ENCODE measurements around the gene POLE.
A peak's percentile ranks its signal among the peaks of the same experiment; 100 is the strongest.

Gene POLE

DNA sequence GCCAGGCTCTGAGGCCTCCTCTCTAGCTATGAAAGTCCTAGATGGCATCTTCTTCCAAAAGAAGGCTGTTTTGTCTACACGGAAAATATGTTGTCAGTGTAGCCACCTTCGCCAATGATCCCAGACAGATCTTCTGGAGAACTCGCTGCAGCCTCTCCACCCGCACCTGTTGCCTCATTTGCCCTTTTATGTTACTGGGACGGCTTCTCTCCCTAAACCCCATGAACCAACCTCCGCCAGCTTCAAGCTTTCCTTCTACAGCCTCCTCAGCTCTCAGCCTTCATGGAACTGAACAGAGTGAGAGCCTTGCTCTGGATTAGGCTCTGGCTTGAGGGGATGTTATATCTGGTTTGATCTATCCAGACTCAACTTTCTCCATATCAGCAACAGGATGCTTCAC is 57.8 kb downstream of the POLE start:
- DNase-seq (ENCODE audit: low read depth): no peak

GRCh38 chr12:132625731-132626430 is 61.3 kb downstream of the POLE start:
- no peak for DNase-seq (ENCODE audit: low read depth)

DNA sequence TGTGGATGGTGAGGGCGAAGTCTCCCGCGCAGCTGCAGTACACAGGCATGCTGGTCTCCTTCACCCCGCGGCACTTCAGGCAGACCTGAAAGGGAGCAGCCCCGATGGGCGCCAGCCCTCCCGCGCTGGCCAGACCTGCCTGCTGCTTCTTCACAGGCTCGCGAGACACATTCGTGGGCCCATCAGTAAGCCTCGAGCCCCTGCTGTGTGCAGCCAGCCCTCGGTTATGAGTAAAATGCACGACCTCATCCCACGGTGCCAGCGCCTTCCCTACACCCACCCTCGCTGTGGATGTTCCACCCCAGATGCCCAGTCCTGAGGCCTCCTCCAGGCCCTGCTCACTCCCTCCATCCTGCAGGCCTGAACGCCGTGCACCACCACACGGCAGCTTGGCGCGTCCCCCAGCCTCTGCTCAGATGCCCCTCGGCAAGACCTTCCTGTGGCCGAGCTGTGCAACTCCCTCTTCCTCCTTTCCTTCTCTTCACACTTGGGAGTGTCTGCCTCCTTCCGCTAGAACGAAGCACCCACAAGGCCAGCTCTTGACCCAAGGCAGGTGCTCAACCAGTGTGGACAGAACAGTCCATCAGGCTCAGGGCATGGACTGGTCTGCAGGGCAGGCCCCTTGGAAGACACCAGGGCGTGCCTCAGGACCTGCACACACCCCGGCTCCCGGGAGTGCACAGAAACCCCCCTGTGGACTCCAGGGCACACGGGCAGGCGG is 62.1 kb downstream of the POLE start:
- DNase-seq (ENCODE audit: low read depth): no peak

GRCh38 chr12:132624186-132624855 is 62.8 kb downstream of the POLE start:
- DNase-seq (ENCODE audit: low read depth): no peak

DNA sequence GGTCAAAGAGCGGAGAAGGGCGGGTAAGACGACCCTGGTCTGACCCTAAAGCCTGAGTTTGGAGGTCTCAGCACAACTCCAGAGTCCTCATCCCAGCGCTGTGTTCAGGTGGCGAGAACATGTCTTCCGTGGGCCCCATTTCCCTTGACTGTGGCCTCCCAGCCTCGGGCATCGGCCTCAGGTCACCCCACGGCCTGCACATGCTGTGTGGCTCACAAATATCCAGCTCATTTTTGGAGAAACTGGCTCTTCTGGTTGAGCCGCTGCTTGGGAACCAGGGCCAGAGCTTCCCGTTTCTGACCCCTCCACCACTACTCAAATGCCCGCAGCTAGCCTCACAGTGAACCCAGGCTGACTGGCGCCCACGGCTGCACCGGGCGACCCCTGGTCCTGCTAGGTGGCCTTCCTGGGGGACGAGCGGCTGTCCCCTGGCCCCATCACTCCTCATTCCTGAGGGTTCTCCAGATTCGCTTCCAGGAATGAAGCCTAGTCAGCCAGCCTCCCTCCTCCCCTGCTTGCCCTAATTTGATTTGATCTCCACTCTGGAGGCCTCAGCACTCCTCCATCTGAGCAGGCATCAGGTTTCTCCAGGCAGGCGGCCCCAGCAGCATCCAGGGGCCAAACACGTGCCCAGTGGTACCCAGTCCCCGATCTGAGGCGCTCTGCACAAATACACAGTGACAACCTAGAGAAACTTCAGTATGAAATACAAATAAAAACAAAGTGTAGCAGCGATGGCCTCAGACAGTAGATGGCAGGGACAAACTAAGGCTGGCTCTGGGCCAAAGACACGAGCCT is 63.9 kb downstream of the POLE start:
- no peak for DNase-seq (ENCODE audit: low read depth)

- DNase-seq (ENCODE audit: low read depth): no peak
Measured at GRCh38 chr12:132622437-132623071, 64.6 kb downstream of the POLE start.

DNA sequence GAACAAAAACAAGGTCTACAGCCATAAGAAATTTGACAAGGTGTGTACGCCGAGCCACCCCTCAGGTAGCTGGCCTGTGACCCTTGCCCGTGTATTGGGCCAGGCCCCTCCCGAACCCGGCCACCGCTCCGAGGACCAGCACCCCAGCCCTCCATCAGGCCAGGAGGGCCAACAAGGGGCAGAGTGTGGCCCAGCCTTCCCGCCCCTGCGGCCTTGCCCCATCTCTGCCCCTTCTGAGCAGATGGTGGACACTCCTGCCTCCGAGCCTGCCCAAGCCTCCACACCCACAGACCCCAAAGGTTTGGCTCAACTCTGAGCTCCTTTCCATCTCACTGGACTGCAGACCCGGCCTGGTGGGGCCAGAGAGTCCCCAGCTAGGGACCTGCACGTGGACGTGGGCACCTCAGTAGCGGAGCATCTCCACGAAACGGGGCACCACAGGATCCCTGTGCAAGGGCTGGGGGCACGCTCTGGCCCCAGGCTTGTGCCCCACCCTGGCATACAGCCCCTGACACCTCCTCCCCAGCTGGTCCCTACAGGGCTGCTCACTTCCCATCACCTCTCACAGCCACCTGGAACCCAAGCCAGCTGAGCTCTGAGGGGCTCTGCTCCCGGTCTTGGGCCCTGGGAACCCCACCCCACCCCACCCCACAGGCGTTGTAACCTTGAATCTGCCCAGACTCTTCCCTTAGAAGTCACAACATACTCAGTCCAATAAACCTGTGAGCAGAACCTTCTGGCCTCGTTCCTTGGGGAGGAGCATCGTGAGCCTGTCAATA is 65.3 kb downstream of the POLE start:
- no peak for DNase-seq (ENCODE audit: low read depth)

DNA sequence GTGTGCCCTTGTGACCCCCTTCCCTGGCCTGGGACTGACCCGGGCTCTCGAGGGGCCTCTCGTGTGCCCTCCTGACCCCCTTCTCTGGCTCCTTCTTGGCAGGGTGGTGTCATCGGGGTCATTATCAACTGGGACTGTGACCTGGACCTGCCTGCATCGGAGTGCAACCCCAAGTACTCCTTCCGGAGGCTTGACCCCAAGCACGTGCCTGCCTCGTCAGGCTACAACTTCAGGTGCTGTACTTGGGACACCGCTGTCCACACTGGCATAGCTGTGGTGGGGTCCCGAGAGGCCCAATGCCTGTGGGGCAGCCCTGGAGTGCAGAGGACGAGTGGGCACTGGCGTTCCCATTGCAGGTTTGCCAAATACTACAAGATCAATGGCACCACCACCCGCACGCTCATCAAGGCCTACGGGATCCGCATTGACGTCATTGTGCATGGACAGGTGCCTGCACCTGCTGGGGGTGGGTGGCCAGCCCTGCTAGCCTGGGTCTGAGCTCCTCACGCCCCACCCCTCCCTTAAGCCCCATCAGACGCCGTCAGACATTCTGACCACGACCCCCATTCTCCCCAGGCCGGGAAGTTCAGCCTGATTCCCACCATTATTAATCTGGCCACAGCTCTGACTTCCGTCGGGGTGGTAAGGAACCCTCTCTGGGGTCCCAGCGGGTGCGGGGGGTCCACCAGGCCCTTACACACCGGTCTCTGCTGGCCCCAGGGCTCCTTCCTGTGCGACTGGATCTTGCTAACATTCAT is 66.1 kb downstream of the POLE start:
- DNase-seq (ENCODE audit: low read depth): no peak

- DNase-seq (ENCODE audit: low read depth): no peak
Measured at GRCh38 chr12:132620113-132620898, 66.8 kb downstream of the POLE start.

DNA sequence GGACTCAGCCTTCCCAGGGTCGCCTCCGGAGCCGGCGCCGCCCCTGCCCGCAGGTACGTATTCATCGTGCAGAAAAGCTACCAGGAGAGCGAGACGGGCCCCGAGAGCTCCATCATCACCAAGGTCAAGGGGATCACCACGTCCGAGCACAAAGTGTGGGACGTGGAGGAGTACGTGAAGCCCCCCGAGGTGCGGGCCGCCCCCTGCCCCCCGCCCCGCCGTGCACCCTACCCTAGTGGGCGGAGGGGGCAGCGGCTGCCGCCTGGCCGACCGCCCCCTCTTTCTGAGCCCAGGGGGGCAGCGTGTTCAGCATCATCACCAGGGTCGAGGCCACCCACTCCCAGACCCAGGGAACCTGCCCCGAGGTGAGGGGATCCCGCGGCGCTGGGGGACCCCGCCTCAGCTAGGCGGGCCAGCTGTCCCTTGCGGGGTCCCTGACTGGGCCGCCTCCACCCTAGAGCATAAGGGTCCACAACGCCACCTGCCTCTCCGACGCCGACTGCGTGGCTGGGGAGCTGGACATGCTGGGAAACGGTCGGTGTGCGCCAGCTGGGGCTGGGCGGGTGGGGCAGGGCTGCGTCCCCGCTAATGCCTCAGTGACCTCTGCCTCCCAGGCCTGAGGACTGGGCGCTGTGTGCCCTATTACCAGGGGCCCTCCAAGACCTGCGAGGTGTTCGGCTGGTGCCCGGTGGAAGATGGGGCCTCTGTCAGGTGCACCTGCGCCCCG is 67.6 kb downstream of the POLE start:
- no peak for DNase-seq (ENCODE audit: low read depth)

DNA sequence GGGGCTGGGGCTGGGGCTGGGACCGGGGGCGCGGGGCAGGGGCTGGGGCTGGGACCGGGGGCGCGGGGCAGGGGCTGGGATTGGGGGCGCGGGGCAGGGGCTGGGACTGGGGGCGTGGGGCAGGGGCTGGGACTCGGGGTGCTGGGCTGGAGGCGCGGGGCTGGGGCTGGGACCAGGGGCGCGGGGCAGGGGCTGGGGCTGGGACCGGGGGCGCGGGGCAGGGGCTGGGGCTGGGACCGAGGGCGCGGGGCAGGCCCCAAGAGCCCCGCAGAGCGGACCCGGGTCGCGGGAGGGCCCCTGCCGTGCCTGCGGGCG is 68.1 kb downstream of the POLE start:
- DNase-seq (ENCODE audit: low read depth): no peak

- no peak for DNase-seq (ENCODE audit: low read depth)
Measured at GRCh38 chr12:132618683-132619043, 68.5 kb downstream of the POLE start, which contains the start of gene P2RX2. Gene P2RX2 (plus strand): TSS chr12:132618776. CDS start chr12:132618817, 41 bp downstream.

- no peak for DNase-seq (ENCODE audit: low read depth)
Measured at GRCh38 chr12:132617822-132618682, 69.1 kb downstream of the POLE start.

DNA sequence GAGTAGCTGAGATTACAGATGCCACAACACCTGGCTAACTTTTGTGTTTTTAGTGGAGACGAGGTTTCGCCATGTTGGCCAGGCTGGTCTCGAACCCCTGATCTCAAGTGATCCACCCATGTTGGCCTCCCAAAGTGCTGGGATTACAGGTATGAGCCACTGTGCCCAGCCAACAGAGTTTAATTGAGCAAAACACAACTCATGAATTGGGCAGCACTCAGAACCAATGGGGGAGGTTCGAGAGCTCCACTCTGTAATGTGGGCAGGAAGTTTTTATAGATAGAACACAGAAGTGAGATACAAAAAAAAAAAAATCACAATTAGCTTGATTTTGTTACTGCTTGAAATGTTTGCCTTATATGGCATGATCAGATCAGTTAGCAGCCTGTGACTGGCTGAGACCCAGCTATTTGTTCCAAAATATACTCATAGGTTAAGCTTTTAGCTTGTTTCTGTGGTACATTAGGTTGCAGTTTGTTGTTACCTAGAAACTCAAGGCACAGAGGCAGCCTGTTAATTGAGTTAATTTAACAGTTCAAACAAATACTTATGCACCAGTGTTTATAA is 69.9 kb downstream of the POLE start:
- DNase-seq (ENCODE audit: low read depth): no peak

- no peak for DNase-seq (ENCODE audit: low read depth)
Measured at GRCh38 chr12:132615579-132616038, 71.5 kb downstream of the POLE start.

DNA sequence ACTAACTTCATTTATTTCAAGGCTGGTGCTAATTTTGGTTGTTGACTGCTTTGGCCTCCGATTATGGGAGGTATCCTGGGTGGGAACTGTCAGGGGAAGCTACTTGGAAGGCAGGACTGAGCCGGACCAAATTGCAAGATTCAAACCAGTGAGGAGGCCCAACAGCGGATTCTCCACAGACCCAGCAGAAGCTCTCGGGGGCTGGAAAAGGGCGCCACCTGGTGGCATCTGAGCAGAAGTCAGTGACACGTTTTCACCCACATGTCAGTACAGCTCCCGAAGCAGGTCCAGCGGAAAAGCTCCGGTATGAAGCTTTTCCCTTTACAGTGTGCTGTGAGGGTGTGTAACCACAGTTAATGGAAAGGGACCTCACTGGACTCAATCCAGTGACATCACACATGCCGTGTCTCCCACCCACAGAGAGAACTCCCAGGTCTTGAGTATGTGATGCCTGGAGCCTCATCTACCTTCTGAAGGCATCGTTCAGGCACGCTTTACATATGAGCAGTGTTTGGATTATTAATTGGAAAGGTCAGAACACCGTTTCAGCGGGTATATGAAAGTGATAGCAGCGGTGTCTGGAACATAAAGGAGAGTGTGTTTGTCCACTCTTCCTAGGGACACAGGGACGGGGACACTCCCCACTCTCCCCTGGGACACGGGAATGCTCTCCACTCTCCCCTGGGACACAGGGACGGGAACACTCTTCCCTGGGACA is 72.1 kb downstream of the POLE start:
- peak; percentile 70 for DNase-seq (ENCODE audit: low read depth)

DNA sequence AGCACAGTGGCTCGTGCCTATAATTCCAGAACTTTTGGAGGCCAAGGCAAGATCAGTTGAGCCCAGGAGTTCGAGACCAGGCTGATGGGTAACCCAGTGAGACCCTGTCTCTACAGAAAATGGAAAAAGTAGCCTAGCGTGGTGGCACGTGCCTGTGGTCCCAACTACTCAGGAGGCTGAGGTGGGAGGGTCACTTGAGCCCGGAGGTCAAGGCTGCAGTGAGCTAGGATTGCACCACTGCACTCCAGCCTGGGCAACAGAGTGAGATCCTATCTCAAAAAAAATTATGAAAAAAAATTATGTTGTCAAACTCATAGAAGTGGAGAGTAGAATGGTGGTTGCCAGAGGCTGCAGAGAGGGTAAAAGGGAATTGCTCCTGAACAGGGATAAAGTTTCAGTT is 73.1 kb downstream of the POLE start:
- DNase-seq (ENCODE audit: low read depth): no peak

Measured in activated T-helper 9 cell treated with anti-CD3 and anti-CD28 coated beads, Interleukin-2, amount 50 U/mL, for 16 hours (primary cell).